Left lung (tissue), 10 donors: ENCODE measurements around the gene ZNF536. TPM values are rescaled to one million over a fixed set of nuclear protein-coding genes. Genes with fewer than 3 reads are reported as not detected.
"Not testable (repeated sequence)": the region's sequence is repeated elsewhere in the genome, so short reads cannot be mapped to it uniquely, and the experiment has no call there.

Source experiments
- ATAC-seq: fragments of 200-7000 bp; cut with Tn5 transposase; one replicate; pipeline ENCODE4 v1.9.1; 2020; ENCODE audit warnings: moderate library complexity
- DNase-seq, 4 donors: peaks; one replicate each; pipeline ENCODE4 v3.0.0-alpha.2; 2013 to 2020
- H3K27ac ChIP-seq, 2 donors: fragments of 200-600 bp; sonication (generic) in 1 of 2; one replicate each; pipeline versions ENCODE4 v1.5.0 to v1.8.0; 2020 to 2021
- H3K27me3 ChIP-seq, 2 donors: fragments of 200-600 bp; sonication (generic) in 1 of 2; one replicate each; pipeline versions ENCODE4 v1.5.0 to v1.8.0; 2020 to 2021
- H3K36me3 ChIP-seq, 2 donors: fragments of 200-600 bp; sonication (generic) in 1 of 2; one replicate each; pipeline versions ENCODE4 v1.5.0 to v1.8.0; 2020 to 2021
- H3K4me1 ChIP-seq, 2 donors: fragments of 200-600 bp; one replicate each; pipeline ENCODE4 v1.8.0; 2021
- H3K4me3 ChIP-seq, 2 donors: fragments of 200-600 bp; sonication (generic) in 1 of 2; one replicate each; pipeline versions ENCODE4 v1.5.0 to v1.8.0; 2020 to 2021; ENCODE audit warnings: mild to moderate bottlenecking in 1 of 2
- H3K9me3 ChIP-seq, 2 donors: fragments of 200-600 bp; sonication (generic) in 1 of 2; one replicate each; pipeline versions ENCODE4 v1.5.0 to v1.8.0; 2020 to 2021
- intact Hi-C, 2 donors: fragments of 100-400 bp; cut with DNase I; formaldehyde crosslinking; loops; one replicate each; pipeline versions ENCODE4 v1.11.2 to v1.14.2; 2022
- polyA plus RNA-seq, 6 donors: library from polyadenylated mRNA; unstranded; fragments of 120-200 nt; gene quantifications; one replicate each; pipeline ENCODE4 v1.2.1, GENCODE V29; 2013; ENCODE audit not compliant: insufficient read length in 6 of 6
- total RNA-seq, 2 donors: library from RNA; stranded (reverse); fragmentation: NEBNext Ultra II Directional; extraction: Animal tissue kit (Norgen Biotek cat#: 25700); gene quantifications; one replicate each; pipeline ENCODE4 v1.2.1, GENCODE V29; 2021
- TF ChIP-seq, protein P1 (sequence below), 2 donors: fragments of 200-600 bp; sonication (generic) in 1 of 2; IDR thresholded peaks; one replicate each; pipeline versions ENCODE4 v1.5.0 to v1.8.0; 2021; ENCODE audit warnings: antibody characterized with exemption in 2 of 2
- donor health status: DM: no; HTN: yes; CAD: no.
- donor health status: DM: no; HTN: no; CAD: no.

The ZNF536 gene
- total and polyA plus RNA-seq, 8 donors, result 0.50 to 6.5 (median 3.6) TPM

DNA sequence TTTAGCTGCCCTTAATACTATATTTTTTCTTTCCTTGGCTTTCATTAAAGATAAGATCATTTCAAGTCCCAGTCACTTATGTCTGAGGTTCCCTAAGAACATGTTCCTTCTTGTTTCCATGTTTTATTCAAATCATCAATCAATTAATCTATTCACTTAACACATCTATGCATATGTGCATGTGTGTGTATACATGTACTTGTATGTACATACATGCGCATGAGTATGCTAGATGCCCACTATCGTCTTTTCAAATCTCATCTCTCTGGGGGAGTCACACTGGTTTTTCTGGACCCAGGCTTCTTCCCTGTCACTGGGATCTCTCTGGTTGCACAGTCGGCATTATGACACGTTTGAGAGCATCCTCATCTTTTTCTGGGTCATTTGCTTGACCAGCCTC, 108.9 kb downstream of the ZNF536 start:
- no peaks in the 10 kb centered on the region for H3K4me1 ChIP-seq
- ATAC-seq (no peak), DNase-seq (no peak)
- TF ChIP-seq, protein P1, sequence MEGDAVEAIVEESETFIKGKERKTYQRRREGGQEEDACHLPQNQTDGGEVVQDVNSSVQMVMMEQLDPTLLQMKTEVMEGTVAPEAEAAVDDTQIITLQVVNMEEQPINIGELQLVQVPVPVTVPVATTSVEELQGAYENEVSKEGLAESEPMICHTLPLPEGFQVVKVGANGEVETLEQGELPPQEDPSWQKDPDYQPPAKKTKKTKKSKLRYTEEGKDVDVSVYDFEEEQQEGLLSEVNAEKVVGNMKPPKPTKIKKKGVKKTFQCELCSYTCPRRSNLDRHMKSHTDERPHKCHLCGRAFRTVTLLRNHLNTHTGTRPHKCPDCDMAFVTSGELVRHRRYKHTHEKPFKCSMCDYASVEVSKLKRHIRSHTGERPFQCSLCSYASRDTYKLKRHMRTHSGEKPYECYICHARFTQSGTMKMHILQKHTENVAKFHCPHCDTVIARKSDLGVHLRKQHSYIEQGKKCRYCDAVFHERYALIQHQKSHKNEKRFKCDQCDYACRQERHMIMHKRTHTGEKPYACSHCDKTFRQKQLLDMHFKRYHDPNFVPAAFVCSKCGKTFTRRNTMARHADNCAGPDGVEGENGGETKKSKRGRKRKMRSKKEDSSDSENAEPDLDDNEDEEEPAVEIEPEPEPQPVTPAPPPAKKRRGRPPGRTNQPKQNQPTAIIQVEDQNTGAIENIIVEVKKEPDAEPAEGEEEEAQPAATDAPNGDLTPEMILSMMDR (IDR thresholded peaks at IDR 0.05), result no peak
- peaks cover 0 to under 1% of the 10 kb centered on the region in 2 donors for H3K9me3 ChIP-seq
- H3K27me3 ChIP-seq, result peaks cover 0 to 28% of the 10 kb centered on the region in 2 donors
- H3K27ac ChIP-seq, result no peak overlapping the region
- H3K4me3 ChIP-seq, result no peak overlapping the region
- intact Hi-C loops, result no loop called here
- no peaks in the 10 kb centered on the region for H3K36me3 ChIP-seq

DNA sequence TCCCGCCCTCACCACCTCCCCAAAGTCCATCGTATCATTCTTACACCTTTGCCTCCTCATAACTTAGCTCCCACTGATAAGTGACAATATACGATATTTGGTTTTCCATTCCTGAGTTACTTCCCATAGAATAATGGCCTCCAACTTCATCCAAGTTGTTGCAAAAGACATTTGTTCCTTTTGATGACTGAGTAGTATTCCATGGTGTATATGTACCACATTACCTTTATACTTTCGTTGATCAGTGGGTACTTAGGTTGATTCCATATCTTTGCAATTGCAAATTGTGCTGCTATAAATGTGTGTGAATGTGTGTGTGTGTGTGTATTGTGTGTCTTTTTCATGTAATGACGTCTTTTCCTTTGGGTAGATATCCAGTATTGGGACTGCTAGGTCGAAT, 109.6 kb downstream of the ZNF536 start:
- H3K36me3 ChIP-seq, result no peaks in the 10 kb centered on the region
- no peaks in the 10 kb centered on the region for H3K4me1 ChIP-seq
- H3K4me3 ChIP-seq, result no peak overlapping the region
- ATAC-seq, result no peak
- TF ChIP-seq, protein P1 (IDR thresholded peaks at IDR 0.05), result no peak
- H3K9me3 ChIP-seq, result peaks cover 0 to 2% of the 10 kb centered on the region in 2 donors
- DNase-seq, result no peak
- no peak overlapping the region for H3K27ac ChIP-seq
- peaks cover 0 to 24% of the 10 kb centered on the region in 2 donors for H3K27me3 ChIP-seq
- intact Hi-C loops, result no loop called here

DNA sequence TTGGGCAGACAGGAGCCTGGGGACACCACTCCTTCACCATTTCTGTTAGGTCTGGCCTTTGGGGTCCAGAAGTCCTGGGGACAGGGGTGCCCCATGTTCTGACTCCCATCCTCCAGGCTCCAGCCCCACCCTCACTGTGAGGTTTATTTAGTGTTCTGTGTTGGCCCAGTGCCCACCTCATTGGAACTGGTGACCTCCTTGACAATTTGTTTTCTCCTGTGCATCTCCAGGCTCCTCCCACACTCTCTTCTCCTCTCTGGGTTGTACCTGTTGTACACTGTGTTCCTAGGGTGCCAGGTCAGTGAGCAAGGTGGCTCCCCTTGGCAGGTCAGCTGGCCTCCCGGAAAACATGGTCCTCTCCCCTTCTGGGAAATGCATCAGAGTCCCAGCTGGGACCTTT, 110.8 kb downstream of the ZNF536 start:
- intact Hi-C loops, result no loop called here
- ATAC-seq (no peak), DNase-seq (no peak)
- TF ChIP-seq, protein P1 (IDR thresholded peaks at IDR 0.05), result no peak
- Histone ChIP-seq H3K36me3 (no peaks in the 10 kb centered on the region), H3K4me1 (no peaks in the 10 kb centered on the region), H3K4me3 (no peak overlapping the region), H3K27me3 (peaks cover 0 to 21% of the 10 kb centered on the region in 2 donors), H3K27ac (no peak overlapping the region), H3K9me3 (peaks cover 0 to 2% of the 10 kb centered on the region in 2 donors)

GRCh38 chr19:30486250-30486649, 114.1 kb downstream of the ZNF536 start:
- DNase-seq, ATAC-seq, H3K36me3 ChIP-seq, H3K4me3 ChIP-seq, intact Hi-C loops, H3K4me1 ChIP-seq, H3K27ac ChIP-seq, H3K9me3 ChIP-seq: not testable (repeated sequence)
- peaks cover 0 to 12% of the 10 kb centered on the region in 2 donors for H3K27me3 ChIP-seq

GRCh38 chr19:30487178-30487577, 115.0 kb downstream of the ZNF536 start:
- Histone ChIP-seq H3K27ac (no peak overlapping the region), H3K9me3 (peaks cover 0 to 2% of the 10 kb centered on the region in 2 donors), H3K4me3 (no peak overlapping the region), H3K27me3 (peaks cover 0 to 16% of the 10 kb centered on the region in 2 donors), H3K36me3 (no peaks in the 10 kb centered on the region), H3K4me1 (no peaks in the 10 kb centered on the region)
- ATAC-seq (no peak), DNase-seq (no peak)
- intact Hi-C loops, result no loop called here
- TF ChIP-seq, protein P1 (IDR thresholded peaks at IDR 0.05), result no peak

DNA sequence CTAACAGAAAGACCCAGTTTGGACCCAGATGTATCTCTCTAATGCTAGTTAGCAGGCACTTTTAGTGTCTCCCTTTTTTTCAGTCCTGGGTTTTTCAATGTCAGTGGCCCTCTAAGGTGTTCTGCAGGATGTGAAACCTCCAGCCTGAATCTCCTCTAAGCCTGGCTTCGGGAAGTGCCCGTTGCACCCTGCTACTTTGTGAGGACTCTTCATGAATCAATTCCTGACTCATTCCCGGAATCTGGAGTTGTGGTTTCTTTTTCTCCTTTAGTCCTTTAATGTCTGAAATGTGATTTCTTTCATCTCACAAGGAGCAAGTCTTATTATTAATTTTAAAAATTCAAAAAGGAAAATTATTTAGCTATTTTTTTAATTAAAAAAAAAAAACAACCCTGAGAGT, 116.0 kb downstream of the ZNF536 start:
- TF ChIP-seq, protein P1 (IDR thresholded peaks at IDR 0.05), result no peak
- Histone ChIP-seq H3K4me1 (no peaks in the 10 kb centered on the region), H3K27me3 (peaks cover 0 to 20% of the 10 kb centered on the region in 2 donors), H3K9me3 (peaks cover 0 to 2% of the 10 kb centered on the region in 2 donors), H3K27ac (no peak overlapping the region), H3K4me3 (no peak overlapping the region), H3K36me3 (no peaks in the 10 kb centered on the region)
- ATAC-seq (no peak), DNase-seq (no peak)
- intact Hi-C loops, result no loop called here
